WTC11 (cell line): ENCODE data around the gene DNAH8. TPM values are rescaled to one million over a fixed set of nuclear protein-coding genes. Genes with fewer than 3 reads are reported as not detected.
A peak's percentile ranks its signal among the peaks of the same experiment; 100 is the strongest.

ENCODE experiments used
- ATAC-seq: fragments of 200-7000 bp; cut with Tn5 transposase; 2 replicates; pipeline ENCODE4 v1.10.0; 2021; ENCODE audit warnings: mild to moderate bottlenecking, moderate library complexity
- CTCF ChIA-PET: fragments of 300-600 bp; sonication (Branson Sonifier 250); formaldehyde crosslinking; loops from one replicate; lab custom pipeline; 2021; ENCODE audit warnings: antibody characterized with exemption; lab: Charles Lee
- POLR2A ChIA-PET: fragments of 350-600 bp; sonication (Branson Sonifier 250); formaldehyde crosslinking; loops from one replicate; lab custom pipeline; 2021; ENCODE audit warnings: antibody characterized with exemption; lab: Charles Lee
- DNase-seq: peaks from one replicate; pipeline ENCODE4 v3.0.0; 2021; ENCODE audit warnings: low spot score
- H3K27ac Mint-ChIP-seq: 2 replicates; pipeline ENCODE4 v1.8.0; 2021; ENCODE audit warnings: mixed read lengths
- H3K27me3 Mint-ChIP-seq: 2 replicates; pipeline ENCODE4 v1.8.0; 2021; ENCODE audit warnings: low read depth, mild to moderate bottlenecking, moderate library complexity, mixed read lengths
- H3K36me3 Mint-ChIP-seq: 2 replicates; pipeline ENCODE4 v1.8.0; 2021; ENCODE audit warnings: mixed read lengths
- H3K4me1 Mint-ChIP-seq: 2 replicates; pipeline ENCODE4 v1.8.0; 2022; ENCODE audit warnings: mixed read lengths
- H3K4me3 Mint-ChIP-seq: 2 replicates; pipeline ENCODE4 v1.8.0; 2021; ENCODE audit warnings: mild to moderate bottlenecking, moderate library complexity, mixed read lengths
- H3K9me3 Mint-ChIP-seq: 2 replicates; pipeline ENCODE4 v1.8.0; 2021; ENCODE audit warnings: mixed read lengths
- ATF1 ChIP-seq: sonication (generic); formaldehyde crosslinking; IDR thresholded peaks from 2 replicates; pipeline ENCODE4 v1.8.1; 2023; ENCODE audit warnings: mild to moderate bottlenecking, moderate library complexity, missing genetic modification reagents
- CREM ChIP-seq: sonication (generic); formaldehyde crosslinking; IDR thresholded peaks from 2 replicates; pipeline ENCODE4 v1.8.1; 2022; ENCODE audit warnings: mild to moderate bottlenecking, missing genetic modification reagents, moderate library complexity
- ELF4 ChIP-seq: sonication (generic); formaldehyde crosslinking; IDR thresholded peaks from 2 replicates; pipeline ENCODE4 v1.8.1; 2022; ENCODE audit warnings: low read depth, mild to moderate bottlenecking, moderate library complexity, missing genetic modification reagents
- FOXJ3 ChIP-seq: sonication (generic); formaldehyde crosslinking; IDR thresholded peaks from 2 replicates; pipeline ENCODE4 v1.9.0; 2021; ENCODE audit warnings: missing genetic modification reagents, mild to moderate bottlenecking, borderline replicate concordance
- FOXK1 ChIP-seq: sonication (generic); formaldehyde crosslinking; IDR thresholded peaks from 2 replicates; pipeline ENCODE4 v1.8.0; 2022; ENCODE audit warnings: mild to moderate bottlenecking, moderate library complexity, missing genetic modification reagents
- IRF2 ChIP-seq: sonication (generic); formaldehyde crosslinking; IDR thresholded peaks from 2 replicates; pipeline ENCODE4 v1.8.0; 2022; ENCODE audit warnings: low read depth, missing genetic modification reagents, borderline replicate concordance
- JUN ChIP-seq: sonication (generic); formaldehyde crosslinking; IDR thresholded peaks from 2 replicates; pipeline ENCODE4 v1.8.0; 2023; ENCODE audit warnings: mild to moderate bottlenecking, missing genetic modification reagents
- MXD4 ChIP-seq: fragments of 250-450 bp; sonication (Bioruptor Pico); IDR thresholded peaks from 2 replicates; pipeline ENCODE4 v1.8.0; 2021; ENCODE audit warnings: mild to moderate bottlenecking, moderate library complexity, borderline replicate concordance
- MYBL2 ChIP-seq: sonication (generic); formaldehyde crosslinking; IDR thresholded peaks from 2 replicates; pipeline ENCODE4 v1.8.1; 2023; ENCODE audit warnings: mild to moderate bottlenecking, moderate library complexity, missing genetic modification reagents
- NFATC4 ChIP-seq: fragments of 250-450 bp; sonication (Bioruptor Pico); IDR thresholded peaks from 2 replicates; pipeline ENCODE4 v1.9.0; 2021; ENCODE audit warnings: mild to moderate bottlenecking
- NR1H2 ChIP-seq: sonication (generic); formaldehyde crosslinking; IDR thresholded peaks from 2 replicates; pipeline ENCODE4 v1.9.0; 2021; ENCODE audit warnings: mild to moderate bottlenecking, moderate library complexity, missing genetic modification reagents
- RORB ChIP-seq: fragments of 250-450 bp; sonication (Bioruptor Pico); IDR thresholded peaks from 2 replicates; pipeline ENCODE4 v1.9.0; 2021; ENCODE audit warnings: mild to moderate bottlenecking
- SOX15 ChIP-seq: fragments of 250-450 bp; sonication (Bioruptor Pico); IDR thresholded peaks from 2 replicates; pipeline ENCODE4 v1.9.0; 2021; ENCODE audit warnings: mild to moderate bottlenecking
- SP1 ChIP-seq: sonication (generic); formaldehyde crosslinking; conservative IDR thresholded peaks from 2 replicates; pipeline ENCODE4 v1.8.1; 2022; ENCODE audit warnings: missing genetic modification reagents
- TP53 ChIP-seq: sonication (generic); formaldehyde crosslinking; IDR thresholded peaks from 2 replicates; pipeline ENCODE4 v1.8.1; 2023; ENCODE audit warnings: mild to moderate bottlenecking, missing genetic modification reagents
- ZNF263 ChIP-seq: sonication (generic); formaldehyde crosslinking; IDR thresholded peaks from 2 replicates; pipeline ENCODE4 v1.8.1; 2022; ENCODE audit warnings: low read depth, mild to moderate bottlenecking, moderate library complexity, missing genetic modification reagents
- ZNF317 ChIP-seq: sonication (generic); formaldehyde crosslinking; IDR thresholded peaks from 2 replicates; pipeline ENCODE4 v1.8.1; 2023; ENCODE audit warnings: low read depth, mild to moderate bottlenecking, moderate library complexity, missing genetic modification reagents, borderline replicate concordance
- ZNF396 ChIP-seq: fragments of 250-450 bp; sonication (Bioruptor Pico); IDR thresholded peaks from 2 replicates; pipeline ENCODE4 v1.8.0; 2021; ENCODE audit warnings: mild to moderate bottlenecking, moderate library complexity, borderline replicate concordance
- total RNA-seq: library from RNA; stranded (reverse); gene quantifications from 3 replicates; pipeline ENCODE4 v1.2.3, GENCODE V29; 2021
- TF ChIP-seq, protein P1 (sequence below): sonication (generic); formaldehyde crosslinking; IDR thresholded peaks from 2 replicates; pipeline ENCODE4 v1.8.0; 2022; ENCODE audit warnings: mild to moderate bottlenecking, missing genetic modification reagents
- TF ChIP-seq, protein P2 (sequence below): sonication (generic); formaldehyde crosslinking; IDR thresholded peaks from 2 replicates; pipeline ENCODE4 v1.8.0; 2022; ENCODE audit warnings: mild to moderate bottlenecking, missing genetic modification reagents
- TF ChIP-seq, protein P3 (sequence below): sonication (generic); formaldehyde crosslinking; IDR thresholded peaks from 2 replicates; pipeline ENCODE4 v1.8.0; 2022; ENCODE audit warnings: missing genetic modification reagents
- TF ChIP-seq, protein P4 (sequence below): sonication (generic); formaldehyde crosslinking; IDR thresholded peaks from 2 replicates; pipeline ENCODE4 v1.8.1; 2023; ENCODE audit warnings: mild to moderate bottlenecking, missing genetic modification reagents, moderate library complexity
- TF ChIP-seq, protein P5 (sequence below): sonication (generic); formaldehyde crosslinking; conservative IDR thresholded peaks from 2 replicates; pipeline ENCODE4 v1.8.1; 2022; ENCODE audit warnings: mild to moderate bottlenecking, missing genetic modification reagents

DNAH8 gene
- total RNA-seq, 1 experiment from 2014 or later: 0.02 TPM

DNA sequence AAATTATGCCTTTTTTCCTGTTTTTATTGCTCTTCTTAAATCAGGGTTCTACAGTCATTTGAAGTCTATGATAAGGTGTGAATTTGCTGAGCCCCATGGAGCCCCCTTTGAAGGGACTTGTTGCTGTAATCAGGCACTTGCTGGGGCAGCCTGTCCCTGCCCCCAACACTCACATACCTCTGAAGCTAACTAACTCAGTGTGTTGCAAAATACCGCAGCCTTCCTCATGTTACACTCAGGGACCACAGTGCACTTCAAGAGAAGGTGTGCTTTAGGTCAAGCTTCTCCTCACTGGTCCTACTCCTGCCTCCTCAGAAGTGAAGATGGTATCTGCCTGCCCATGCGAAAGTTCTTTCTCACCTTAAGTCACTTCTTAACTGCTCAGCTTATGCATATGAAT is 267.4 kb downstream of the DNAH8 start (continued):
- TF ChIP-seq, protein P1, sequence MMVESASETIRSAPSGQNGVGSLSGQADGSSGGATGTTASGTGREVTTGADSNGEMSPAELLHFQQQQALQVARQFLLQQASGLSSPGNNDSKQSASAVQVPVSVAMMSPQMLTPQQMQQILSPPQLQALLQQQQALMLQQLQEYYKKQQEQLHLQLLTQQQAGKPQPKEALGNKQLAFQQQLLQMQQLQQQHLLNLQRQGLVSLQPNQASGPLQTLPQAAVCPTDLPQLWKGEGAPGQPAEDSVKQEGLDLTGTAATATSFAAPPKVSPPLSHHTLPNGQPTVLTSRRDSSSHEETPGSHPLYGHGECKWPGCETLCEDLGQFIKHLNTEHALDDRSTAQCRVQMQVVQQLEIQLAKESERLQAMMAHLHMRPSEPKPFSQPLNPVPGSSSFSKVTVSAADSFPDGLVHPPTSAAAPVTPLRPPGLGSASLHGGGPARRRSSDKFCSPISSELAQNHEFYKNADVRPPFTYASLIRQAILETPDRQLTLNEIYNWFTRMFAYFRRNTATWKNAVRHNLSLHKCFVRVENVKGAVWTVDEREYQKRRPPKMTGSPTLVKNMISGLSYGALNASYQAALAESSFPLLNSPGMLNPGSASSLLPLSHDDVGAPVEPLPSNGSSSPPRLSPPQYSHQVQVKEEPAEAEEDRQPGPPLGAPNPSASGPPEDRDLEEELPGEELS (CRISPR knock-in tag): no peak
- no peak for TF ChIP-seq ZNF263

DNA sequence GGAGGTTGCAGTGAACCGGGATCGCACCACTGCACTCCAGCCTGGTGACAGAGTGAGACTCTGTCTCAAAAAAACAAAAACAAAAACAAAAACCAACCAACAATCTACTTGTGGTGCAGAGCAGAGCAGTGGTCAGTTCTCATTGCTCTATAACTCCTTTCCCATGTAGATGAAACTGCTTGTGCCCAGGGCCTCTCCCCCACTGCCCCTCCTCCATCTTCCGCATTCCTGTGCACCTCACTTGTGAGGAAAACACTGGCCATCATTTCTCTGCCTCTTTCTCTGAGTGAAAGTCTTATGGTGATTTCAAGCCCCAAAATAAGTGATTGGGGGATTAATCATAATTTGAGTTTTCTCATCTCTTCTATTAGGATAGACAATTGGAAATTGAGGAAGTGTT is 269.6 kb downstream of the DNAH8 start:
- H3K4me3 Mint-ChIP-seq: no peak overlapping the region
- no peak for DNase-seq
- no peaks in the 10 kb centered on the region for H3K36me3 Mint-ChIP-seq
- ChIA-PET CTCF (interaction anchor here (1.5 kb wide), 1 partner anchor 118 kb away, joined by 3 read pairs; no protein-coding TSS in a partner anchor), POLR2A (no interaction called here)
- peak; percentile 71 for ATAC-seq
- no peak overlapping the region for H3K27ac Mint-ChIP-seq
- H3K9me3 Mint-ChIP-seq: 0 out of 2 replicates have a peak, but pooled peaks cover 3% of the 10 kb centered on the region
- H3K4me1 Mint-ChIP-seq: peaks cover 16% of the 10 kb centered on the region
- H3K27me3 Mint-ChIP-seq: no peaks in the 10 kb centered on the region
- no peak for TF ChIP-seq MXD4 (CRISPR knock-in tag)
- TF ChIP-seq, all 79 proteins: peak for 0

DNA sequence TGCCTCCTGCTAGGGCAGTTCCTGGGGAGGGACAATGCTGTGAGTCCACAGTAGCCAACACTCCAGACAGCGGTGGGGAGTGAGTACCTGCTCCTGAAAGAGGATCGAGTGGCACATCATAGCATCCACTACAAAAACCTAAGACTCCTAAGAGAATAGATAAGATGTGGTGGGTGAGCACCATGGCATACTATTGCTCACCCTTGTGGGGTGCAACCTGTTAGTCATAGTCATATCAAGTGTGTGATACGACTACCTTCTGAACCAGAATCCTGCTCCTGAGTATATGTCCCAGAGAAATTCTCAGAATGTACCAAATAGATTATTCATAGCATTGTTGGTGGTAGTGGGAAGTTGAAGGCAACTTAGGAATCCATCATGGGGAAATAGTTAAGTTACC is 270.7 kb downstream of the DNAH8 start:
- DNase-seq: no peak
- no peak for TF ChIP-seq ELF4 (CRISPR knock-in tag)
- no peak for TF ChIP-seq IRF2 (CRISPR knock-in tag)
- no peak for TF ChIP-seq SOX15 (CRISPR knock-in tag)
- TF ChIP-seq SP1: no peak
- TF ChIP-seq, protein P2, sequence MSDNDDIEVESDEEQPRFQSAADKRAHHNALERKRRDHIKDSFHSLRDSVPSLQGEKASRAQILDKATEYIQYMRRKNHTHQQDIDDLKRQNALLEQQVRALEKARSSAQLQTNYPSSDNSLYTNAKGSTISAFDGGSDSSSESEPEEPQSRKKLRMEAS: no peak
- TF ChIP-seq ZNF396 (CRISPR knock-in tag): no peak
- CTCF ChIA-PET: interaction anchor here (1.5 kb wide), 1 partner anchor 117 kb away, joined by 3 read pairs; no protein-coding TSS in a partner anchor

DNA sequence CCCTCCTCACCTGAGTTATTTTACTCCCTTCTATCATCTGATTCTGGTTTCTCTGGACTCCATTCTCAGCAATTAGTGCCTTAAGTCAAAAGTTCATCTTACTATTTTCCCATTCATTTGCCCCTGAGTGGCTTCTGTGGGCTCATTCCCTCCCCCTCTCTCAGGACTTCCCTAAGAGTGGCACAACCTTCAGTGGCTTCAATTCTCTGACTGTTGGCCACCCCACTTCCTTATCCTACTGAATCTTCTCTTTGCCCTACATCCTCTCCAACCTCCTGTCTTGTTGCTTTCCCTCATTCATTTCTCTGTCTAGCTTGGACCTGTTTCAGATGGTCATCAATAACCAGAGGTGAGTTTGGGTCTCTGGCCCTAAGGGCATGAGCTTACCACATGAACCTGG is 272.4 kb downstream of the DNAH8 start:
- 0 out of 2 replicates have a peak, but pooled peaks cover 3% of the 10 kb centered on the region for H3K9me3 Mint-ChIP-seq
- no peak overlapping the region for H3K27ac Mint-ChIP-seq
- no peaks in the 10 kb centered on the region for H3K36me3 Mint-ChIP-seq
- ChIA-PET CTCF (interaction anchor here (1.3 to 1.4 kb wide), 2 partner anchors 9 to 115 kb away, joined by 4 to 7 read pairs; no protein-coding TSS in a partner anchor), POLR2A (no interaction called here)
- 0 out of 2 replicates have a peak, but pooled peaks cover 3% of the 10 kb centered on the region for H3K27me3 Mint-ChIP-seq
- no peak overlapping the region for H3K4me3 Mint-ChIP-seq
- peaks cover 17% of the 10 kb centered on the region for H3K4me1 Mint-ChIP-seq
- DNase-seq: no peak
- no peak for ATAC-seq
- no peak for TF ChIP-seq NFATC4 (CRISPR knock-in tag)
- no peak for TF ChIP-seq JUN (CRISPR knock-in tag)
- no peak for TF ChIP-seq NR1H2 (CRISPR knock-in tag)
- no peak for TF ChIP-seq TP53 (CRISPR knock-in tag)
- TF ChIP-seq ZNF317: no peak
- no peak for TF ChIP-seq FOXJ3 (CRISPR knock-in tag)
- TF ChIP-seq, protein P2: no peak
- no peak for TF ChIP-seq ATF1 (CRISPR knock-in tag)
- TF ChIP-seq RORB: no peak
- TF ChIP-seq, protein P3, sequence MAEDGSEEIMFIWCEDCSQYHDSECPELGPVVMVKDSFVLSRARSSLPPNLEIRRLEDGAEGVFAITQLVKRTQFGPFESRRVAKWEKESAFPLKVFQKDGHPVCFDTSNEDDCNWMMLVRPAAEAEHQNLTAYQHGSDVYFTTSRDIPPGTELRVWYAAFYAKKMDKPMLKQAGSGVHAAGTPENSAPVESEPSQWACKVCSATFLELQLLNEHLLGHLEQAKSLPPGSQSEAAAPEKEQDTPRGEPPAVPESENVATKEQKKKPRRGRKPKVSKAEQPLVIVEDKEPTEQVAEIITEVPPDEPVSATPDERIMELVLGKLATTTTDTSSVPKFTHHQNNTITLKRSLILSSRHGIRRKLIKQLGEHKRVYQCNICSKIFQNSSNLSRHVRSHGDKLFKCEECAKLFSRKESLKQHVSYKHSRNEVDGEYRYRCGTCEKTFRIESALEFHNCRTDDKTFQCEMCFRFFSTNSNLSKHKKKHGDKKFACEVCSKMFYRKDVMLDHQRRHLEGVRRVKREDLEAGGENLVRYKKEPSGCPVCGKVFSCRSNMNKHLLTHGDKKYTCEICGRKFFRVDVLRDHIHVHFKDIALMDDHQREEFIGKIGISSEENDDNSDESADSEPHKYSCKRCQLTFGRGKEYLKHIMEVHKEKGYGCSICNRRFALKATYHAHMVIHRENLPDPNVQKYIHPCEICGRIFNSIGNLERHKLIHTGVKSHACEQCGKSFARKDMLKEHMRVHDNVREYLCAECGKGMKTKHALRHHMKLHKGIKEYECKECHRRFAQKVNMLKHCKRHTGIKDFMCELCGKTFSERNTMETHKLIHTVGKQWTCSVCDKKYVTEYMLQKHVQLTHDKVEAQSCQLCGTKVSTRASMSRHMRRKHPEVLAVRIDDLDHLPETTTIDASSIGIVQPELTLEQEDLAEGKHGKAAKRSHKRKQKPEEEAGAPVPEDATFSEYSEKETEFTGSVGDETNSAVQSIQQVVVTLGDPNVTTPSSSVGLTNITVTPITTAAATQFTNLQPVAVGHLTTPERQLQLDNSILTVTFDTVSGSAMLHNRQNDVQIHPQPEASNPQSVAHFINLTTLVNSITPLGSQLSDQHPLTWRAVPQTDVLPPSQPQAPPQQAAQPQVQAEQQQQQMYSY (CRISPR knock-in tag): no peak
- no peak for TF ChIP-seq CREM
- TF ChIP-seq, protein P4, sequence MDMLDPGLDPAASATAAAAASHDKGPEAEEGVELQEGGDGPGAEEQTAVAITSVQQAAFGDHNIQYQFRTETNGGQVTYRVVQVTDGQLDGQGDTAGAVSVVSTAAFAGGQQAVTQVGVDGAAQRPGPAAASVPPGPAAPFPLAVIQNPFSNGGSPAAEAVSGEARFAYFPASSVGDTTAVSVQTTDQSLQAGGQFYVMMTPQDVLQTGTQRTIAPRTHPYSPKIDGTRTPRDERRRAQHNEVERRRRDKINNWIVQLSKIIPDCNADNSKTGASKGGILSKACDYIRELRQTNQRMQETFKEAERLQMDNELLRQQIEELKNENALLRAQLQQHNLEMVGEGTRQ (CRISPR knock-in tag): no peak
- no peak for TF ChIP-seq FOXK1
- no peak for TF ChIP-seq ELF4 (CRISPR knock-in tag)
- TF ChIP-seq MYBL2 (CRISPR knock-in tag): no peak
- TF ChIP-seq, protein P5, sequence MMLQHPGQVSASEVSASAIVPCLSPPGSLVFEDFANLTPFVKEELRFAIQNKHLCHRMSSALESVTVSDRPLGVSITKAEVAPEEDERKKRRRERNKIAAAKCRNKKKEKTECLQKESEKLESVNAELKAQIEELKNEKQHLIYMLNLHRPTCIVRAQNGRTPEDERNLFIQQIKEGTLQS (CRISPR knock-in tag): no peak

More for the DNA sequence above, 270.7 kb downstream of the DNAH8 start:
- H3K27me3 Mint-ChIP-seq: no peaks in the 10 kb centered on the region
- H3K36me3 Mint-ChIP-seq: no peaks in the 10 kb centered on the region
- no peak overlapping the region for H3K4me3 Mint-ChIP-seq
- ATAC-seq: no peak
- 0 out of 2 replicates have a peak, but pooled peaks cover 3% of the 10 kb centered on the region for H3K9me3 Mint-ChIP-seq
- POLR2A ChIA-PET: no interaction called here
- H3K4me1 Mint-ChIP-seq: peaks cover 16% of the 10 kb centered on the region
- no peak overlapping the region for H3K27ac Mint-ChIP-seq
